ENCODE data around the gene DNMT3B.
"Not testable (repeated sequence)": the region's sequence is repeated elsewhere in the genome, so short reads cannot be mapped to it uniquely, and the experiment has no call there.

Gene DNMT3B

DNA sequence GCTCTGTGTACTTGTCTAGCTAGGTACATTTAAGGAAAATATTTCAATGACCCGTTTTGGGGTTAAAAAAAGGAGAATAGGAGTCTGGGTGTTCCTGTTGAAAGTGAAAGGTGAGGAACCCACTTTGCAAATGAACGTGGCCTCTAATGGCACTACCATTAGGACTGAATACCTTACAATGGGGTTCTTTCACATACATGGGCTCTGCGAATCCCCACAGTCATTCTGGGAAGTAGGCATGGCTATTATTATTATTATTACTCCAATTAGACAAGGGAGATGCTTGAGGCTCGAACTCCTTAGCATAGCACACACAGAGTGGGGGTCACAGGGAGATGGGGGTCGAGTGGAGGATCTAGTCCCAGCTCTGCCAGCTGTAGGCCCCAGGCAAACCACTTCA is 6.0 kb upstream of the DNMT3B start:
- TF ChIP-seq, protein P1, sequence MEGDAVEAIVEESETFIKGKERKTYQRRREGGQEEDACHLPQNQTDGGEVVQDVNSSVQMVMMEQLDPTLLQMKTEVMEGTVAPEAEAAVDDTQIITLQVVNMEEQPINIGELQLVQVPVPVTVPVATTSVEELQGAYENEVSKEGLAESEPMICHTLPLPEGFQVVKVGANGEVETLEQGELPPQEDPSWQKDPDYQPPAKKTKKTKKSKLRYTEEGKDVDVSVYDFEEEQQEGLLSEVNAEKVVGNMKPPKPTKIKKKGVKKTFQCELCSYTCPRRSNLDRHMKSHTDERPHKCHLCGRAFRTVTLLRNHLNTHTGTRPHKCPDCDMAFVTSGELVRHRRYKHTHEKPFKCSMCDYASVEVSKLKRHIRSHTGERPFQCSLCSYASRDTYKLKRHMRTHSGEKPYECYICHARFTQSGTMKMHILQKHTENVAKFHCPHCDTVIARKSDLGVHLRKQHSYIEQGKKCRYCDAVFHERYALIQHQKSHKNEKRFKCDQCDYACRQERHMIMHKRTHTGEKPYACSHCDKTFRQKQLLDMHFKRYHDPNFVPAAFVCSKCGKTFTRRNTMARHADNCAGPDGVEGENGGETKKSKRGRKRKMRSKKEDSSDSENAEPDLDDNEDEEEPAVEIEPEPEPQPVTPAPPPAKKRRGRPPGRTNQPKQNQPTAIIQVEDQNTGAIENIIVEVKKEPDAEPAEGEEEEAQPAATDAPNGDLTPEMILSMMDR (IDR thresholded peaks at IDR 0.05): no peak
- no peak overlapping the region for H3K27ac ChIP-seq
- H3K4me3 ChIP-seq (ENCODE audit: low read depth in 1 of 2, low read length in 1 of 2): no peak overlapping the region
- peaks cover 5% of the 10 kb centered on the region for H3K27me3 ChIP-seq
- no peaks in the 10 kb centered on the region for H3K9me3 ChIP-seq
- no peaks in the 10 kb centered on the region for H3K36me3 ChIP-seq
- H3K4me1 ChIP-seq (ENCODE audit: control insufficient read depth in 1 of 2, insufficient read depth in 1 of 2, low read depth in 1 of 2, low read length in 1 of 2): no peaks in the 10 kb centered on the region

DNA sequence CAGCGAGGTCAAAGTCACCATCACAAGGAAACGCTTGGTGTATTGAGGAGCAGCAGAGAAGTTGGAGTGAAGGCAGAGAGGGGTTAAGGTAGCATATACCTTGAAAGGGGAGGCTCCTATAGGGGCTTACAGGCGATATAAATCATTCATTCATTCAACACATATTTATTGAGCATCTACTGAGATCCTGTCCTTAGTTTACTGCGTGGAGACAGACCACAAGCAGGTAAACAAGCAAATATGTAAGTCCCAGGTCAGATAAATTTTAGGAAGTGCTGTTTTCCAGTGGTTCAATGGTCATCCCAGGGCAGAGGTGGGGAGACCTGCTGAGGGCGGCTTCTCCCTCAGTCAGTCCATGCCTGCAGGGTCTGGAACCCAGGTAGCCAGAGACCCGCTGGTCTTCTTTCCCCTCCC is 761 bp upstream of the DNMT3B start:
- Histone ChIP-seq H3K36me3 (no peaks in the 10 kb centered on the region), H3K27ac (peak overlapping the region; percentile 1), H3K9me3 (no peaks in the 10 kb centered on the region), H3K4me3 (ENCODE audit: low read depth in 1 of 2, low read length in 1 of 2) (peak overlapping the region; percentile 37 to 63), H3K27me3 (peaks cover 45% of the 10 kb centered on the region), H3K4me1 (ENCODE audit: control insufficient read depth in 1 of 2, insufficient read depth in 1 of 2, low read depth in 1 of 2, low read length in 1 of 2) (peaks cover 19 to 20% of the 10 kb centered on the region in 2 experiments)
- TF ChIP-seq, protein P1 (IDR thresholded peaks at IDR 0.05): no peak

DNA sequence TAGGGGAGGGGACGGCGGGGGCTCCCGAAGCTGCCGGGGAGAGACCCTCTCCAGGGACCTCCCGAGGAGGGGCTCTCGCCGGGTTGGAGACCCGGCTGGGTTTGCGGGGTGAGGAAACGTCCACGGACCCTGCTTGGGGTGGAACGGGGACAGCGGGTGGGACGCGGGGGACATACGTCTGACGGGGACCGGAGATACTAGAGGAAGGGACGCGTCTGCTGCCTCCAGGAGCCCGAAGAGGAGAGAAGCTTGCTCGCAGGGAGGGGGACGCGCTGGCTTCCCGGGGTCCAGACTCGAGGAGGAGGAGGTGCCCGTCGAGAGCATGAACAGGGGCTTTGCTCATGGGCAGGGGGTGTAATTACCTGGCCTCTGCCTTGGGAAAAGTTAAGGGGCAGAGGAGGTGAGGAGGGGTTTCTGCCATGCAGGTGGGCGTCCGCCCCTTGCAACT is 593 bp downstream of the DNMT3B start:
- H3K4me1 ChIP-seq (ENCODE audit: control insufficient read depth in 1 of 2, insufficient read depth in 1 of 2, low read depth in 1 of 2, low read length in 1 of 2): peaks cover 19 to 20% of the 10 kb centered on the region in 2 experiments
- H3K36me3 ChIP-seq: no peaks in the 10 kb centered on the region
- TF ChIP-seq, protein P1 (IDR thresholded peaks at IDR 0.05): no peak
- H3K4me3 ChIP-seq (ENCODE audit: low read depth in 1 of 2, low read length in 1 of 2): peak overlapping the region; percentile 56 to 63
- H3K27ac ChIP-seq: no peak overlapping the region
- peaks cover 45% of the 10 kb centered on the region for H3K27me3 ChIP-seq
- no peaks in the 10 kb centered on the region for H3K9me3 ChIP-seq

DNA sequence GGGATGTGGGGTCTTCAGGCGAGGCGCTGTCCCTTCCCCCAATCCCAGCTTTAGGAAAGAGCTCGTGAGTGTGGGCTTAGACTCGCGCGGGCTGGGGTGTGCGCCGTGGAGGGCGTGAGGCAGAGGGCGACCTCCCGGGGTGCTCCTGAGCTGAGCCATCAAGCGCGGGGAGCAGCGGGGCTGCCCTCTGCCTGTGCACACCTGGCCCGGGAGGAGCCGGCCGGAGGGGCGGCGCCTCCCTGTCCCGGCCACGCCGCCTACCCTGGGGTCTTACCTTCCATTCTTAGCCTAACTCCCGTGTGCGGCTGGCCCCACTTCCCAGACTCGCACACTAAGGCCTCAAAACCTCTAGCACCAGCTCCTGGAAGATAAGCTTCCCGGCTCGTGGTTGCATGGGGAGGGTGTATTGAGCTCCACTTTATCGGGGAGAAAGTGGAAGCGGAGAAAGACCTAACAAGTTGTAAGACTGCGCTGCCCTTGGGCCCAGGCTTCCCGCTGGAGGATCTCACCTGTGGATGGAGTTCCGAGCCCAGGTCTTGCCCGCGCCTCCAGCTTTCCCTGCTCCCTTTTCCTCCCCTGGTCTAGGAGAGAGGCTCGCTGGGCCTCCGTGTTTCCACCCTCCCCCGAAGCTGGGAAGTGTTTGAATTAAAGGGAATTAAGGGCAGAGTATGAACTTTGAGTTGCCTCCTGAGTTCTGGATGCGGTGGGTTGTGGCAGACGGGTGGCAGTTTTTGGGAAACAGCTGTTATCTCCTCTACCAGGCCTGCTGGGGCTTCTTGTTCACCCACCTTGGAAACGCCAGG is 1.2 kb downstream of the DNMT3B start:
- Histone ChIP-seq H3K36me3 (no peaks in the 10 kb centered on the region), H3K27ac (no peak overlapping the region), H3K27me3 (peaks cover 45% of the 10 kb centered on the region), H3K4me1 (ENCODE audit: control insufficient read depth in 1 of 2, insufficient read depth in 1 of 2, low read depth in 1 of 2, low read length in 1 of 2) (peaks cover 19 to 20% of the 10 kb centered on the region in 2 experiments), H3K9me3 (no peaks in the 10 kb centered on the region), H3K4me3 (ENCODE audit: low read depth in 1 of 2, low read length in 1 of 2) (peak overlapping the region; percentile 56 to 63)
- TF ChIP-seq, protein P1 (IDR thresholded peaks at IDR 0.05): no peak

DNA sequence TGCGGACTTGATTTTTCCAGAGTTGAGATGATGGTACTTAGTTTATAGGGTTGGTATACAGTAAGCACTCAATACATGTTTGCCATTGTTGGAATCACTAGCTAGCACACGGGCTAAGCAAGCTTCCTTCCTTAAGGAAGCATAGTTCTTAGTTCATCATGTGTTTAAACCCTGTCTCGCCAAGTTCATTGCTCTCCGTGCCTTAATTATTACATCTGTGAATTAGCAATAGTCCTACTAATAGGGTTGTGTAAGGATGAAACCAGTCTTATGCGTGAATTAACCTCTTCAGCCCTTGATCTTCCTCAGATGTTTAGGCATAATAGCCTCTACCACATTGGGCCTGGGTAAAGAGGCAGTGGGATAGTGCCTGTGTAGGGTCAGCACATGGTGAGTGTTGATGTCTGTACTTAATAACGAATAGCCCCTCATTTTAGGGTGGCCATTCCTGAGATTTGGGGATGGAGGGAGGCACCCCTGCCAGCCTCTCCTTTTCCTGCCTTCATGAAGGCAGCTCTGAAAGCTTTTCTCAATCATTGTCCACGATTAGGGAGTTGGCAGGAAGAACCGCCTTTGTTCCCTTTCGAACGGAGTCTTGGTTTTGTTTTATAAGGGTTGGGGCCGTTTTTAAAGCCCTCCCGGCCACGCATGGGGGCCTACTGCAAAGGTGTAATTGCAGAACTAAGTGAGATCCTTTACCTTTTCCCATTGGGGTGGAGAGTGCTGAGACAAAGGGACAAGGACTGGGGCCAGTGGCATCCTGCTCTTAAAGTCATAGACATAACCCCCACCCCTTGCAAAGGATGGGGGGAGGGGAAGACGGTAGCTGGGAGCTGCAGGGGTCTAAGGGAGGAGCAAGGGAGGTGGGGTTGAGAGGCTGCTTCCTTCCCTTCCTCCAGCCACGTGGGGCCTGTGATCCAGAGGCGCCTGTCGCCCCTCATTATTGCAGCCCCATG is 2.1 kb downstream of the DNMT3B start:
- H3K4me3 ChIP-seq (ENCODE audit: low read depth in 1 of 2, low read length in 1 of 2): no peak overlapping the region
- H3K27me3 ChIP-seq: peaks cover 45% of the 10 kb centered on the region
- no peaks in the 10 kb centered on the region for H3K9me3 ChIP-seq
- H3K4me1 ChIP-seq (ENCODE audit: control insufficient read depth in 1 of 2, insufficient read depth in 1 of 2, low read depth in 1 of 2, low read length in 1 of 2): peaks cover 19 to 20% of the 10 kb centered on the region in 2 experiments
- TF ChIP-seq, protein P1 (IDR thresholded peaks at IDR 0.05): no peak
- no peaks in the 10 kb centered on the region for H3K36me3 ChIP-seq
- H3K27ac ChIP-seq: no peak overlapping the region

DNA sequence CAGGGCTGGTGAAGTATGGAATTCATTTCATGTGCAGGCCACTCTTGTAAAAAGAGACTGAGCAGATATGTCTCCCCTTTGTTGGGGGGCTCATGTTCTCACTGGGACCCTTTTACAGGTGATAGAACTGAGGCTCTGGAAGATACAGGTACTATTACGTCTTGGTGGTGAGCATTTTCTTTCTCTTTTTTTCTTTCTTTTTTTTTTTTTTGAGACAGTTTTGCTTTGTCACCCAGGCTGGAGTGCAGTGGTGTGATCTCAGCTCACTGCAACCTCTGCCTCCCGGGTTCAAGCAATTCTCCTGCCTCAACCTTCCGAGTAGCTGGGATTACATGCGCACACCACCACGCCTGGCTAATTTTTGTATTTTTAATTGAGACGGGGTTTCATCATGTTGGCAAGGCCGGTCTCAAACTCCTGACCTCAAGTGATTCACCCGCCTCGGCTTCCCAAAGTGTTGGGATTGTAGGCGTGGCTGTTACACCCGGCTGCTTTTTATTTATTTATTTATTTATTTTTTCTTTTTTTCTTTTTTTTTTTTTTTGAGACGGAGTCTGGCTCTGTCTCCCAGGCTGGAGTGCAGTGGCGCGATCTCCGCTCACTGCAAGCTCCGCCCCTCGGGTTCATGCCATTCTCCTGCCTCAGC is 3.2 kb downstream of the DNMT3B start:
- Histone ChIP-seq H3K27me3 (peaks cover 45% of the 10 kb centered on the region), H3K4me1 (ENCODE audit: control insufficient read depth in 1 of 2, insufficient read depth in 1 of 2, low read depth in 1 of 2, low read length in 1 of 2) (peaks cover 19 to 20% of the 10 kb centered on the region in 2 experiments)
- H3K9me3 ChIP-seq; H3K4me3 ChIP-seq (ENCODE audit: low read depth in 1 of 2, low read length in 1 of 2); H3K27ac ChIP-seq; H3K36me3 ChIP-seq: not testable (repeated sequence)

Measured in neutrophil (primary cell).